HepG2 (cell line): Measurements from ENCODE around the gene PDIA6. TPM values are rescaled to one million over a fixed set of nuclear protein-coding genes. Genes with fewer than 3 reads are reported as not detected.

Experiments
- ATAD3A ChIP-seq: sonication (generic); formaldehyde crosslinking; IDR thresholded peaks from 2 replicates; pipeline ENCODE4 v1.4.0; 2020; ENCODE audit warnings: missing genetic modification reagents
- HMGA1 ChIP-seq: sonication (generic); formaldehyde crosslinking; conservative IDR thresholded peaks from 2 replicates; pipeline ENCODE4 v1.4.0; 2020; ENCODE audit warnings: missing genetic modification reagents
- ISX ChIP-seq: sonication (generic); formaldehyde crosslinking; conservative IDR thresholded peaks from 2 replicates; pipeline ENCODE4 v1.5.0; 2020; ENCODE audit warnings: missing genetic modification reagents
- JUNB ChIP-seq: sonication (generic); formaldehyde crosslinking; IDR thresholded peaks from 2 replicates; pipeline ENCODE4 v1.8.0; 2022; ENCODE audit warnings: missing genetic modification reagents, mild to moderate bottlenecking, borderline replicate concordance
- KDM5B ChIP-seq: sonication (generic); formaldehyde crosslinking; IDR thresholded peaks from 2 replicates; pipeline ENCODE4 v1.4.0; 2020; ENCODE audit warnings: missing genetic modification reagents, mild to moderate bottlenecking, borderline replicate concordance
- MTF1 ChIP-seq: sonication (generic); formaldehyde crosslinking; IDR thresholded peaks from 2 replicates; pipeline ENCODE4 v1.5.0; 2020; ENCODE audit warnings: missing genetic modification reagents
- PAF1 ChIP-seq: IDR thresholded peaks from 2 replicates; pipeline ENCODE4 v1.6.1; 2016; ENCODE audit warnings: missing genetic modification reagents, missing compliant biosample characterization
- PITX1 ChIP-seq: sonication (generic); formaldehyde crosslinking; IDR thresholded peaks from 2 replicates; pipeline ENCODE4 v1.5.1; 2020; ENCODE audit warnings: mild to moderate bottlenecking, missing genetic modification reagents
- SETDB1 ChIP-seq: sonication (generic); formaldehyde crosslinking; IDR thresholded peaks from 2 replicates; pipeline ENCODE4 v1.5.1; 2020; ENCODE audit warnings: missing genetic modification reagents, mild to moderate bottlenecking, borderline replicate concordance
- U2AF1 ChIP-seq: fragments of 200-400 bp; formaldehyde crosslinking; optimal IDR thresholded peaks from 2 replicates; pipeline ENCODE3; 2017; ENCODE audit warnings: mild to moderate bottlenecking, low read depth, low read length
- ZNF24 ChIP-seq: fragments of 450-650 bp; IDR thresholded peaks from 2 replicates; pipeline ENCODE4 v1.6.1; 2017; ENCODE audit warnings: antibody characterized with exemption, mild to moderate bottlenecking
- ZNF589 ChIP-seq: sonication (generic); formaldehyde crosslinking; conservative IDR thresholded peaks from 2 replicates; pipeline ENCODE4 v1.8.0; 2022; ENCODE audit warnings: mild to moderate bottlenecking, moderate library complexity, missing genetic modification reagents
- polyA plus RNA-seq, 8 experiments: library from polyadenylated mRNA; depleted of rRNA in 3 of 8; stranded (reverse) in 7 of 8; unstranded in 1 of 8; fragments of >200 nt; fragmentation: Illumina TruSeq in 4 of 8; extraction: Trizol in 4 of 8; gene quantifications; 2 replicates each; pipeline versions ENCODE4 v1.2.1 to v1.2.3, GENCODE V29; 2011 to 2016; ENCODE audit warnings: low read depth in 4 of 8, missing spikeins in 1 of 8, mixed read lengths in 1 of 8; ENCODE audit not compliant: insufficient read depth in 1 of 8
- total RNA-seq, 5 experiments: library from RNA; depleted of rRNA; stranded (reverse); fragments of >200 nt; fragmentation: Illumina TruSeq; extraction: Trizol; gene quantifications; 2 replicates each; pipeline ENCODE4 v1.2.3, GENCODE V29; 2016; ENCODE audit warnings: low read depth in 1 of 5
- TF ChIP-seq, protein P1 (sequence below): sonication (generic); formaldehyde crosslinking; IDR thresholded peaks from 2 replicates; pipeline ENCODE4 v1.5.0; 2020; ENCODE audit warnings: mild to moderate bottlenecking, missing genetic modification reagents
- TF ChIP-seq, protein P2 (sequence below): IDR thresholded peaks from 2 replicates; pipeline ENCODE4 v1.6.1; 2012; ENCODE audit warnings: low read length, improper control_type of control experiment
- TF ChIP-seq, protein P3 (sequence below): sonication (generic); formaldehyde crosslinking; IDR thresholded peaks from 2 replicates; pipeline ENCODE4 v1.4.0; 2020; ENCODE audit warnings: mild to moderate bottlenecking, missing genetic modification reagents, borderline replicate concordance
- TF ChIP-seq, protein P4 (sequence below): sonication (generic); formaldehyde crosslinking; IDR thresholded peaks from 2 replicates; pipeline ENCODE4 v1.4.0; 2020; ENCODE audit warnings: missing genetic modification reagents
- TF ChIP-seq, protein P5 (sequence below): sonication (generic); formaldehyde crosslinking; IDR thresholded peaks from 2 replicates; pipeline ENCODE4 v1.4.0; 2020; ENCODE audit warnings: missing genetic modification reagents

Gene PDIA6
- total and polyA plus RNA-seq, 2 of the 13 experiments (the other 11 are each of a cell fraction or from before 2014, with no cell fraction given) = 586 to 642 TPM

DNA sequence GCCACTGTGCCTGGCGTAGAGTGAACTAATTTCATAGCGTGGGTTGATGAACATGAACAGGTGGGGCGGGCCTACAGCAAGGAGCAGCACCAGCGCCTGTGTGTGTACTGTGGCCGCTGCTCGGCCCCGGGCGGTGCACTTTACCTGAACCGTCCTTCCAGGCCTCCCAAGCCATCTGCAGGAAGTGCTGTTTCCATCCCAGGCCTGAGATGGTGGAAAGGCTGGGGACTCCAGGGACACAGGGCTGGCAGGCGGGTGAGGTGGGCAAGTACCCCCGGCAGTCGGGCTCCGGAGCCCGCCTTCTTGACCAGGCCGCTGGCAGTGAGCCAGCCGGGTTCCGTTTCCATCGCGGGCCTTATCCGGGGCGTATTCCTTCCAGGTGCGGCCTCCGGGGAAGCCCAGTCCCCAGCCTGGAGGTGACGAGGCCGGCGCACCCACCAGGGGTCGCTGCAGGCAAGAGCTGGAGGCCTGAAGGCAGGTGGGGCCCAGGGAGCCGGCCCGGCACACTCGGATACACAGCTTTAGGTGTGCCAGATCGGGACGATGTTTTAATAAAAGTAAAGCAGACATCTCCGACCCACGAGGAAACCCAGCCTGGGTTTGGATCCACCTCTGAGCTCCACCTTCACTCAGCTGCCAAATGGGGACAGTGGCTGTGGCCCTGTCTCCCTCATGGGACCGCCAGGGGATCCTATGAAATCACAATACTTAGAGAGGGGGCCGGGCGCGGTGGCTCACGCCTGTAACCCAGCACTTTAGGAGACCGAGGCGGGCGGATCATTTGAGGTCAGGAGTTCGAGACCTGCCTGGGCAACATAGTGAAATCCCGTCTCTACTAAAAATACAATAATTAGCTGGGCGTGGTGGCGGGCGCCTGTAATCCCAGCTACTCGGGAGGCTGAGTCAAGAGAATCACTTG, 22.7 kb upstream of the PDIA6 start (continued):
- TF ChIP-seq, protein P1, sequence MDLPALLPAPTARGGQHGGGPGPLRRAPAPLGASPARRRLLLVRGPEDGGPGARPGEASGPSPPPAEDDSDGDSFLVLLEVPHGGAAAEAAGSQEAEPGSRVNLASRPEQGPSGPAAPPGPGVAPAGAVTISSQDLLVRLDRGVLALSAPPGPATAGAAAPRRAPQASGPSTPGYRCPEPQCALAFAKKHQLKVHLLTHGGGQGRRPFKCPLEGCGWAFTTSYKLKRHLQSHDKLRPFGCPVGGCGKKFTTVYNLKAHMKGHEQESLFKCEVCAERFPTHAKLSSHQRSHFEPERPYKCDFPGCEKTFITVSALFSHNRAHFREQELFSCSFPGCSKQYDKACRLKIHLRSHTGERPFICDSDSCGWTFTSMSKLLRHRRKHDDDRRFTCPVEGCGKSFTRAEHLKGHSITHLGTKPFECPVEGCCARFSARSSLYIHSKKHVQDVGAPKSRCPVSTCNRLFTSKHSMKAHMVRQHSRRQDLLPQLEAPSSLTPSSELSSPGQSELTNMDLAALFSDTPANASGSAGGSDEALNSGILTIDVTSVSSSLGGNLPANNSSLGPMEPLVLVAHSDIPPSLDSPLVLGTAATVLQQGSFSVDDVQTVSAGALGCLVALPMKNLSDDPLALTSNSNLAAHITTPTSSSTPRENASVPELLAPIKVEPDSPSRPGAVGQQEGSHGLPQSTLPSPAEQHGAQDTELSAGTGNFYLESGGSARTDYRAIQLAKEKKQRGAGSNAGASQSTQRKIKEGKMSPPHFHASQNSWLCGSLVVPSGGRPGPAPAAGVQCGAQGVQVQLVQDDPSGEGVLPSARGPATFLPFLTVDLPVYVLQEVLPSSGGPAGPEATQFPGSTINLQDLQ (CRISPR knock-in tag) = no peak
- no peak for TF ChIP-seq JUNB (CRISPR knock-in tag)
- TF ChIP-seq ZNF24 = no peak
- peak; percentile 65; the same call in 1 of the 2 replicates for TF ChIP-seq PITX1 (CRISPR knock-in tag)
- no peak for TF ChIP-seq PAF1 (CRISPR knock-in tag)
- no peak for TF ChIP-seq U2AF1
- TF ChIP-seq MTF1 (CRISPR knock-in tag) = no peak
- TF ChIP-seq, protein P2, sequence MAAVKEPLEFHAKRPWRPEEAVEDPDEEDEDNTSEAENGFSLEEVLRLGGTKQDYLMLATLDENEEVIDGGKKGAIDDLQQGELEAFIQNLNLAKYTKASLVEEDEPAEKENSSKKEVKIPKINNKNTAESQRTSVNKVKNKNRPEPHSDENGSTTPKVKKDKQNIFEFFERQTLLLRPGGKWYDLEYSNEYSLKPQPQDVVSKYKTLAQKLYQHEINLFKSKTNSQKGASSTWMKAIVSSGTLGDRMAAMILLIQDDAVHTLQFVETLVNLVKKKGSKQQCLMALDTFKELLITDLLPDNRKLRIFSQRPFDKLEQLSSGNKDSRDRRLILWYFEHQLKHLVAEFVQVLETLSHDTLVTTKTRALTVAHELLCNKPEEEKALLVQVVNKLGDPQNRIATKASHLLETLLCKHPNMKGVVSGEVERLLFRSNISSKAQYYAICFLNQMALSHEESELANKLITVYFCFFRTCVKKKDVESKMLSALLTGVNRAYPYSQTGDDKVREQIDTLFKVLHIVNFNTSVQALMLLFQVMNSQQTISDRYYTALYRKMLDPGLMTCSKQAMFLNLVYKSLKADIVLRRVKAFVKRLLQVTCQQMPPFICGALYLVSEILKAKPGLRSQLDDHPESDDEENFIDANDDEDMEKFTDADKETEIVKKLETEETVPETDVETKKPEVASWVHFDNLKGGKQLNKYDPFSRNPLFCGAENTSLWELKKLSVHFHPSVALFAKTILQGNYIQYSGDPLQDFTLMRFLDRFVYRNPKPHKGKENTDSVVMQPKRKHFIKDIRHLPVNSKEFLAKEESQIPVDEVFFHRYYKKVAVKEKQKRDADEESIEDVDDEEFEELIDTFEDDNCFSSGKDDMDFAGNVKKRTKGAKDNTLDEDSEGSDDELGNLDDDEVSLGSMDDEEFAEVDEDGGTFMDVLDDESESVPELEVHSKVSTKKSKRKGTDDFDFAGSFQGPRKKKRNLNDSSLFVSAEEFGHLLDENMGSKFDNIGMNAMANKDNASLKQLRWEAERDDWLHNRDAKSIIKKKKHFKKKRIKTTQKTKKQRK = no peak
- no peak for TF ChIP-seq HMGA1 (CRISPR knock-in tag)
- no peak for TF ChIP-seq ATAD3A (CRISPR knock-in tag)
- TF ChIP-seq, protein P3, sequence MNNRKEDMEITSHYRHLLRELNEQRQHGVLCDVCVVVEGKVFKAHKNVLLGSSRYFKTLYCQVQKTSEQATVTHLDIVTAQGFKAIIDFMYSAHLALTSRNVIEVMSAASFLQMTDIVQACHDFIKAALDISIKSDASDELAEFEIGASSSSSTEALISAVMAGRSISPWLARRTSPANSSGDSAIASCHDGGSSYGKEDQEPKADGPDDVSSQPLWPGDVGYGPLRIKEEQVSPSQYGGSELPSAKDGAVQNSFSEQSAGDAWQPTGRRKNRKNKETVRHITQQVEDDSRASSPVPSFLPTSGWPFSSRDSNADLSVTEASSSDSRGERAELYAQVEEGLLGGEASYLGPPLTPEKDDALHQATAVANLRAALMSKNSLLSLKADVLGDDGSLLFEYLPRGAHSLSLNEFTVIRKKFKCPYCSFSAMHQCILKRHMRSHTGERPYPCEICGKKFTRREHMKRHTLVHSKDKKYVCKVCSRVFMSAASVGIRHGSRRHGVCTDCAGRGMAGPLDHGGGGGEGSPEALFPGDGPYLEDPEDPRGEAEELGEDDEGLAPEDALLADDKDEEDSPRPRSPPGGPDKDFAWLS (CRISPR knock-in tag) = no peak
- peak; percentile 60; the same call in 1 of the 2 replicates for TF ChIP-seq KDM5B (CRISPR knock-in tag)
- TF ChIP-seq SETDB1 = no peak
- no peak for TF ChIP-seq ZNF589 (CRISPR knock-in tag)
- TF ChIP-seq, protein P4, sequence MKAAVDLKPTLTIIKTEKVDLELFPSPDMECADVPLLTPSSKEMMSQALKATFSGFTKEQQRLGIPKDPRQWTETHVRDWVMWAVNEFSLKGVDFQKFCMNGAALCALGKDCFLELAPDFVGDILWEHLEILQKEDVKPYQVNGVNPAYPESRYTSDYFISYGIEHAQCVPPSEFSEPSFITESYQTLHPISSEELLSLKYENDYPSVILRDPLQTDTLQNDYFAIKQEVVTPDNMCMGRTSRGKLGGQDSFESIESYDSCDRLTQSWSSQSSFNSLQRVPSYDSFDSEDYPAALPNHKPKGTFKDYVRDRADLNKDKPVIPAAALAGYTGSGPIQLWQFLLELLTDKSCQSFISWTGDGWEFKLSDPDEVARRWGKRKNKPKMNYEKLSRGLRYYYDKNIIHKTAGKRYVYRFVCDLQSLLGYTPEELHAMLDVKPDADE = no peak
- TF ChIP-seq ISX (CRISPR knock-in tag) = no peak
- TF ChIP-seq, protein P5, sequence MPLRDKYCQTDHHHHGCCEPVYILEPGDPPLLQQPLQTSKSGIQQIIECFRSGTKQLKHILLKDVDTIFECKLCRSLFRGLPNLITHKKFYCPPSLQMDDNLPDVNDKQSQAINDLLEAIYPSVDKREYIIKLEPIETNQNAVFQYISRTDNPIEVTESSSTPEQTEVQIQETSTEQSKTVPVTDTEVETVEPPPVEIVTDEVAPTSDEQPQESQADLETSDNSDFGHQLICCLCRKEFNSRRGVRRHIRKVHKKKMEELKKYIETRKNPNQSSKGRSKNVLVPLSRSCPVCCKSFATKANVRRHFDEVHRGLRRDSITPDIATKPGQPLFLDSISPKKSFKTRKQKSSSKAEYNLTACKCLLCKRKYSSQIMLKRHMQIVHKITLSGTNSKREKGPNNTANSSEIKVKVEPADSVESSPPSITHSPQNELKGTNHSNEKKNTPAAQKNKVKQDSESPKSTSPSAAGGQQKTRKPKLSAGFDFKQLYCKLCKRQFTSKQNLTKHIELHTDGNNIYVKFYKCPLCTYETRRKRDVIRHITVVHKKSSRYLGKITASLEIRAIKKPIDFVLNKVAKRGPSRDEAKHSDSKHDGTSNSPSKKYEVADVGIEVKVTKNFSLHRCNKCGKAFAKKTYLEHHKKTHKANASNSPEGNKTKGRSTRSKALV (CRISPR knock-in tag) = 0 out of 2 replicates have a peak, but pooled peaks have one; percentile 34
